ENCODE measurements around the gene LRP2.
"Not testable (repeated sequence)": the region's sequence is repeated elsewhere in the genome, so short reads cannot be mapped to it uniquely, and the experiment has no call there.

The LRP2 gene

GRCh38 chr2:169162613-169163012, 199.7 kb downstream of the LRP2 start:
- no peak for DNase-seq

- no peak for DNase-seq
Observed at GRCh38 chr2:169160926-169161481, 201.3 kb downstream of the LRP2 start.

- no peak for DNase-seq
Observed at GRCh38 chr2:169159686-169160085, 202.6 kb downstream of the LRP2 start.

- no peak for DNase-seq
Observed at GRCh38 chr2:169158874-169159273, 203.5 kb downstream of the LRP2 start.

- DNase-seq: no peak
Observed at GRCh38 chr2:169146220-169146619, 216.1 kb downstream of the LRP2 start.

- DNase-seq: no peak
Observed at GRCh38 chr2:169143998-169144397, 218.3 kb downstream of the LRP2 start.

GRCh38 chr2:169141713-169142352, 220.5 kb downstream of the LRP2 start:
- peak; percentile 54 for DNase-seq

GRCh38 chr2:169139993-169140767, 222.2 kb downstream of the LRP2 start:
- no peak for DNase-seq

GRCh38 chr2:169139145-169139544, 223.2 kb downstream of the LRP2 start:
- DNase-seq: no peak

GRCh38 chr2:169137924-169138323, 224.4 kb downstream of the LRP2 start:
- no peak for DNase-seq

- no peak for DNase-seq
Observed at GRCh38 chr2:169136885-169137534, 225.3 kb downstream of the LRP2 start.

GRCh38 chr2:169136428-169136827, 225.9 kb downstream of the LRP2 start:
- not testable (repeated sequence) for DNase-seq

GRCh38 chr2:169134272-169134671, 228.1 kb downstream of the LRP2 start:
- not testable (repeated sequence) for DNase-seq

GRCh38 chr2:169131587-169132512, 230.5 kb downstream of the LRP2 start:
- DNase-seq: peak; percentile 76

GRCh38 chr2:169129703-169130243, 232.6 kb downstream of the LRP2 start:
- no peak for DNase-seq

GRCh38 chr2:169119851-169120250, 242.5 kb downstream of the LRP2 start:
- no peak for DNase-seq

GRCh38 chr2:169119123-169119760, 243.1 kb downstream of the LRP2 start:
- DNase-seq: no peak

GRCh38 chr2:169118060-169118459, 244.3 kb downstream of the LRP2 start:
- no peak for DNase-seq

- DNase-seq: no peak
Observed at GRCh38 chr2:169116993-169117392, 245.3 kb downstream of the LRP2 start.

- DNase-seq: peak; percentile 65
Observed at GRCh38 chr2:169116327-169116726, 246.0 kb downstream of the LRP2 start.

GRCh38 chr2:169114056-169114455, 248.3 kb downstream of the LRP2 start:
- DNase-seq: peak; percentile 80

- no peak for DNase-seq
Observed at GRCh38 chr2:169112841-169113240, 249.5 kb downstream of the LRP2 start.

Measured in inflammatory macrophage treated with lipopolysaccharide for 4 hours (primary cell).